ENCODE results near the gene RABGAP1L. TPM values are rescaled to one million over a fixed set of nuclear protein-coding genes. Genes with fewer than 3 reads are reported as not detected.
A peak's percentile ranks its signal among the peaks of the same experiment; 100 is the strongest.

RABGAP1L gene
- total and polyA plus RNA-seq, 7 experiments from 2014 or later = 38.4 to 97.4 (median 55.1) TPM

DNA sequence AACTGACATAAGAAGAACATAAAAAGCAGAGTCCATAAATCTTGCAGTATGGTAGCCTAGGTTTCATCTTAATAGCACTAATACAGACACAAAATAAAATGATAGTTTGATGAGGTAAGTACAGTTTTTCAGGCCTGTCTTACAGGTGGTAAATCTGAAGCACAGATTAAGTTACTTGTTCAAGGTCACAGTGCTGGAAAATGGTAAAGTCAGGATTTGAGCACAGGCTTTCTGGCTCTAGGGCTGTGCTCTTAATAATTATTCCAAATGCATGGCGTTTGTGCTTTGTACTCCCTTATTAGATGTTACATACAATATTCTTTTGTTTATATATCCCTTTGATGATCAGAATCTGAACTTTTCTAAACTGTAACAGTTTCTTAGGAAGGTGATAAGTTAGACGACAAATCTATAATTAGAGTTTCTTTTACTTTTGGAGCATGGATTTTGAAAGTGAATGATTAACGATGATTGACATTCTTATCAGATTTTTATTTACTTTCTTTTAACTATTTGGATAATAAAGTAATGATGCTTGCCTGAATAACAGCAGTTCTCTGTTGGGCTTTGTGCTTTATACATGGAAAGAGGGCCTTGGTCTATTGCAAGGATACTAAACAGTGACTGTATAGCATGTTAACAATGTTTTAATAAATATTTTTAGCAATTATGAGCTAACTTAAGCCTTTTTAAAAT lies 738.9 kb downstream of the RABGAP1L start:
- Histone ChIP-seq H3K4me3 (ENCODE audit: low read length) (no peak overlapping the region), H3K27me3 (ENCODE audit: control insufficient read depth in 2 of 2, insufficient read depth in 2 of 2, low read length in 2 of 2) (no peaks in the 10 kb centered on the region), H3K9me3 (ENCODE audit: control insufficient read depth in 2 of 3, low read length in 3 of 3) (no peaks in the 10 kb centered on the region), H3K36me3 (ENCODE audit: control insufficient read depth in 2 of 3, insufficient read depth in 3 of 3, low read length in 3 of 3) (no peaks in the 10 kb centered on the region), H3K4me1 (ENCODE audit: control insufficient read depth in 2 of 2, insufficient read depth in 2 of 2, low read length in 2 of 2) (no peaks in the 10 kb centered on the region), H3K27ac (ENCODE audit: low read depth, low read length) (no peak overlapping the region)
- no peak overlapping the region for H3K4me3 Mint-ChIP-seq
- POLR2A ChIA-PET = no interaction called here
- CTCF ChIA-PET = no interaction called here
- peaks cover 9 to 45% (median 41%) of the 10 kb centered on the region in 5 donors for H3K36me3 Mint-ChIP-seq
- ATAC-seq (no peak), DNase-seq (no peak)
- no peaks in the 10 kb centered on the region for H3K27me3 Mint-ChIP-seq
- H3K4me1 Mint-ChIP-seq = peaks cover 7 to 12% (median 9%) of the 10 kb centered on the region in 7 donors
- intact Hi-C loops (cut with micrococcal nuclease) = no loop called here
- no peak overlapping the region for H3K27ac Mint-ChIP-seq
- H3K9me3 Mint-ChIP-seq = peaks cover 0 to 21% (median 6%) of the 10 kb centered on the region in 11 donors

DNA sequence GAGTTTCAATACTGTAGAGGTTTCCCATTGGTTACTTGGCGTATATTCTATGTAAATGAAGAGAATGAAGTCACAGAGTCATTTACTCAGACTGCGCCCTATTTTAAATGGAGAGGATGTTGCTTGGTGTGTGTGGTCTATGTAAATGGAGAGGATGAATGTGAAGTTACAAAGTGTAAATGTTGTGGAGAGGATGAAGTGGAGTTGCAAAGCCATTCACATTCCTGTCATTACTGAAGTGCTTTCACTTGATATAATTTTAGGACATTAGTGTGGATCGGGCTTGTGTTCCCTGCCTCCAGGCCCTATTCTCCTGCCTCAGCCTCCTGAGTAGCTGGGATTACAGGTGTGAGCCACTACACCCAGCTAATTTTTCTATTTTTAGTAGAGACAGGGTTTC lies 741.0 kb downstream of the RABGAP1L start:
- Histone ChIP-seq H3K27me3 (ENCODE audit: control insufficient read depth in 2 of 2, insufficient read depth in 2 of 2, low read length in 2 of 2) (no peaks in the 10 kb centered on the region), H3K9me3 (ENCODE audit: control insufficient read depth in 2 of 3, low read length in 3 of 3) (no peaks in the 10 kb centered on the region), H3K4me3 (ENCODE audit: low read length) (no peak overlapping the region), H3K4me1 (ENCODE audit: control insufficient read depth in 2 of 2, insufficient read depth in 2 of 2, low read length in 2 of 2) (no peaks in the 10 kb centered on the region), H3K36me3 (ENCODE audit: control insufficient read depth in 2 of 3, insufficient read depth in 3 of 3, low read length in 3 of 3) (no peaks in the 10 kb centered on the region), H3K27ac (ENCODE audit: low read depth, low read length) (no peak overlapping the region)
- POLR2A ChIA-PET = interaction anchor here (1.4 kb wide), 1 partner anchor 85 kb away, joined by 3 read pairs; no protein-coding TSS in a partner anchor
- Mint-ChIP-seq H3K27ac (no peak overlapping the region), H3K36me3 (peaks cover 9 to 54% (median 45%) of the 10 kb centered on the region in 5 donors), H3K4me3 (no peak overlapping the region), H3K9me3 (peaks cover 0 to 27% (median 8%) of the 10 kb centered on the region in 11 donors), H3K27me3 (no peaks in the 10 kb centered on the region), H3K4me1 (peaks cover 0 to 7% (median 0%) of the 10 kb centered on the region in 7 donors)
- DNase-seq (no peak), ATAC-seq (no peak)
- CTCF ChIA-PET = interaction anchor here (0.6 to 1.4 kb wide), 2 partner anchors 21 to 83 kb away, joined by 3 to 4 read pairs; no protein-coding TSS in a partner anchor
- intact Hi-C loops (cut with micrococcal nuclease) = no loop called here

DNA sequence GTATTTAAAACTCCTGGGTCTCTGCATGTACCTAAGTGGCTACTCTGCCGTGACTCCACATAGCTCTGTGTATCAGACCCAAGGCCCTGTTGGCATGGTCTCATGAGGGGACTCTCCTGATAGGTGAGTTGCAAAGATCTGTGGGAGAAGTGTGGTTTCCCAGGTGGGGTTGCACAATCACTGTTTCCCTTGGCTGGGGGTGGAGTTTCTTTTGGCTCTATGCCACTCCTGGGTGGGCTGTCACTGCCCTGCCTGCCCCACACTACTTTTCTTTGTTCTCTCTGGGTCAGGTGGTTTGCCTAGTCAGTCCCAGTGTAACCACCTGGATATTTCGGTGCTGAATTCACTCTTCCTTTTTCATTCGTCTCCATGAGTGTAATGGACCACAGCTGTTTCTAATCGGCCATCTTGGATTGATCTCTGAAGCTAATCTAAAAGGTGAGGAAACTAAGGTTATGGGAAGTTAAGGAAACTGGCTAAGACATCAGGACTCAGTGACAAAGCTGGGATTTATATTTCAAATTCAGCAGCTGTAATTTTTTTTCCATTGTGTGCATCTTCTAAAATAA lies 743.3 kb downstream of the RABGAP1L start:
- Mint-ChIP-seq H3K9me3 (peaks cover 0 to 48% (median 13%) of the 10 kb centered on the region in 11 donors), H3K36me3 (peaks cover 9 to 57% (median 41%) of the 10 kb centered on the region in 5 donors), H3K27me3 (no peaks in the 10 kb centered on the region), H3K4me1 (peaks cover 0 to 5% (median 0%) of the 10 kb centered on the region in 7 donors), H3K4me3 (no peak overlapping the region), H3K27ac (no peak overlapping the region)
- H3K9me3 ChIP-seq (ENCODE audit: control insufficient read depth in 2 of 3, low read length in 3 of 3) = no peaks in the 10 kb centered on the region
- no peak for DNase-seq
- intact Hi-C loops (cut with micrococcal nuclease) = no loop called here
- H3K4me1 ChIP-seq (ENCODE audit: control insufficient read depth in 2 of 2, insufficient read depth in 2 of 2, low read length in 2 of 2) = no peaks in the 10 kb centered on the region
- no peak for ATAC-seq
- H3K36me3 ChIP-seq (ENCODE audit: control insufficient read depth in 2 of 3, insufficient read depth in 3 of 3, low read length in 3 of 3) = no peaks in the 10 kb centered on the region
- H3K4me3 ChIP-seq (ENCODE audit: low read length) = no peak overlapping the region
- POLR2A ChIA-PET = no interaction called here
- no peaks in the 10 kb centered on the region for H3K27me3 ChIP-seq (ENCODE audit: control insufficient read depth in 2 of 2, insufficient read depth in 2 of 2, low read length in 2 of 2)
- no peak overlapping the region for H3K27ac ChIP-seq (ENCODE audit: low read depth, low read length)
- CTCF ChIA-PET = no interaction called here

DNA sequence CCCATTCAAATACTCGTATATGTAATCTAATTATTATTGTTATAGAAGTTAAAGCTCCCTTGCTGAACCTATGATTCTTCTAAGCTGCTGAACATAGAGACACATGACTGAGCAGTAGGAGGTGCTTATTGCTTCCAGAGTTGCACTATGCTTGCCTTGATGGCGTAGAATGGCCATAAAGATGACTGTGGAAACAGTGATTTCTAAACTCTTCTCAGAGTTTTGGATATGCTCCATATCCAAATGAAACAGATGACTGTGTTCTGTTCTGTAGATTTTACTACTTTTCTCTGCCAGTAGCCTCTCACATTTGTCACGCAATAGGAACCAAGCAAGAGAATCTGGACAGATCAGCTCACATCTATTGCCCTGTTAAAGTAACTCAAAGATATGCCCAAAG lies 752.3 kb downstream of the RABGAP1L start:
- Histone ChIP-seq H3K9me3 (ENCODE audit: control insufficient read depth in 2 of 3, low read length in 3 of 3) (no peaks in the 10 kb centered on the region), H3K4me3 (ENCODE audit: low read length) (no peak overlapping the region), H3K27me3 (ENCODE audit: control insufficient read depth in 2 of 2, insufficient read depth in 2 of 2, low read length in 2 of 2) (no peaks in the 10 kb centered on the region), H3K27ac (ENCODE audit: low read depth, low read length) (no peak overlapping the region), H3K36me3 (ENCODE audit: control insufficient read depth in 2 of 3, insufficient read depth in 3 of 3, low read length in 3 of 3) (no peaks in the 10 kb centered on the region), H3K4me1 (ENCODE audit: control insufficient read depth in 2 of 2, insufficient read depth in 2 of 2, low read length in 2 of 2) (no peaks in the 10 kb centered on the region)
- DNase-seq (no peak), ATAC-seq (no peak)
- Mint-ChIP-seq H3K9me3 (peaks cover 0 to 17% (median 2%) of the 10 kb centered on the region in 11 donors), H3K36me3 (peaks cover 0 to 15% (median 4%) of the 10 kb centered on the region in 5 donors), H3K27me3 (no peaks in the 10 kb centered on the region), H3K4me1 (peaks cover 6 to 32% (median 19%) of the 10 kb centered on the region in 7 donors), H3K4me3 (no peak overlapping the region), H3K27ac (peak overlapping the region in 1 of 9 donors; percentile 67)
- ChIA-PET POLR2A (interaction anchor here (1.4 kb wide), 2 partner anchors 54 to 87 kb away, joined by 3 to 4 read pairs; no protein-coding TSS in a partner anchor), CTCF (interaction anchor here (1.1 kb wide), 1 partner anchor 11 kb away, joined by 3 read pairs; no protein-coding TSS in a partner anchor)
- intact Hi-C loops (cut with micrococcal nuclease) = no loop called here

DNA sequence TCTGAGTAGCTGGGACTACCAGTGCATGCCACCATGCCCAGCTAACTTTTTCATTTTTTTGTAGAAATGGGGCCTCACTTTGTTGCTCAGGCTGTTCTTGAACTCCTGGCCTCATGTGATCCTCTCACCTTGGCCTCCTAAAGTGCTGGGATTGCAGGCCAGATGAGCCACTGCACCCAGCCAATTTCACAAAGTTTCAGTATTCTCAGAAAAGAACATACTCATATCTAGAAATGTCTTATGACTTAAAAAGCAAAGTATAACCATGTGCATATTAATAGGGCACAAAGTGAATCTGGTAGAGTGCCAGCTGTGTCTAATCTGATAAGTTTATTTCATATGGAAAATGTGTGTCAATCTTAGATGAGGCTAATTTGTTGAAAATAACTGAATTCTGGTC lies 752.9 kb downstream of the RABGAP1L start:
- no peak for DNase-seq
- CTCF ChIA-PET = interaction anchor here (0.6 kb wide), 1 partner anchor 57 kb away, joined by 3 read pairs; no protein-coding TSS in a partner anchor
- H3K4me1 Mint-ChIP-seq = peaks cover 6 to 36% (median 19%) of the 10 kb centered on the region in 7 donors

DNA sequence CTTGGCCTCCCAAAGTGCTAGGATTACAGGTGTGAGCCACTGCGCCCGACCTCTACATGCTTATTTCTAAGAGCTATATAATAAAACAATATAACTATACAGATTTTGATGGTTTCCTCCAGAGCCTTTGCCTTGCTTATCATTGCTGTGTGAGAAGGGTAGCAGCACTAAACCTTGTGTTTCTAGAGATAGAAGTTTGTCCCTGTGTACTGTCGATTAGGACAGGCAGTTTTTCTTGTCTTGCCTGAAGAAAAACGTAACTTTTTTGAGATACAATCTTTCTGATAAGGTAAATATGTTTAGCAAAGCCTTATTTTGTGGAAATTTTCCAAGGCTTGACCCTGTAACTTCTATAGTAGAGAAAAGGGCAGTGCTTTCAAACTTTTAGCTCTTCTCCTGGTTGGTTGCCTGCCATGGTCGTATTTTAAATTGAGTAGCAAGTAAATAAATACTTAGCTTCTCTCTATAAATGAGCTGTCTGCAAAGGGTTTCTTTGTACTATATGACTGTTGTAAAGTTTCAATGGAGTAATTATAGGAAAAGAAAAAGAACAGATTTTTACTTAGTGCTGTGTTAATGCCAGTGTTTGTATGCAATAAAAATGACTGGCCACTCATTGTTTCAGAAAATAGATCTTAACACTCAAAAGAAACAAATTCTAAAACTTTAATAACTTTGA lies 754.0 kb downstream of the RABGAP1L start:
- Histone ChIP-seq H3K27ac (ENCODE audit: low read depth, low read length) (no peak overlapping the region), H3K4me1 (ENCODE audit: control insufficient read depth in 2 of 2, insufficient read depth in 2 of 2, low read length in 2 of 2) (no peaks in the 10 kb centered on the region), H3K4me3 (ENCODE audit: low read length) (no peak overlapping the region), H3K27me3 (ENCODE audit: control insufficient read depth in 2 of 2, insufficient read depth in 2 of 2, low read length in 2 of 2) (no peaks in the 10 kb centered on the region), H3K9me3 (ENCODE audit: control insufficient read depth in 2 of 3, low read length in 3 of 3) (no peaks in the 10 kb centered on the region), H3K36me3 (ENCODE audit: control insufficient read depth in 2 of 3, insufficient read depth in 3 of 3, low read length in 3 of 3) (no peaks in the 10 kb centered on the region)
- peaks cover 0 to 3% (median 0%) of the 10 kb centered on the region in 11 donors for H3K9me3 Mint-ChIP-seq
- no peak overlapping the region for H3K4me3 Mint-ChIP-seq
- CTCF ChIA-PET = no interaction called here
- H3K36me3 Mint-ChIP-seq = peaks cover 0 to 7% (median 0%) of the 10 kb centered on the region in 5 donors
- POLR2A ChIA-PET = interaction anchor here (1.4 kb wide), 1 partner anchor 85 kb away, joined by 4 read pairs; no protein-coding TSS in a partner anchor
- intact Hi-C loops (cut with micrococcal nuclease) = no loop called here
- DNase-seq (no peak), ATAC-seq (no peak)
- H3K27ac Mint-ChIP-seq = peak overlapping the region in 2 of 9 donors; percentile 16 to 67
- no peaks in the 10 kb centered on the region for H3K27me3 Mint-ChIP-seq
- peaks cover 6 to 36% (median 16%) of the 10 kb centered on the region in 7 donors for H3K4me1 Mint-ChIP-seq

More for the DNA sequence above, 752.9 kb downstream of the RABGAP1L start:
- peaks cover 0 to 12% (median 0%) of the 10 kb centered on the region in 5 donors for H3K36me3 Mint-ChIP-seq
- no peak for ATAC-seq
- H3K4me3 ChIP-seq (ENCODE audit: low read length) = no peak overlapping the region
- H3K27me3 Mint-ChIP-seq = no peaks in the 10 kb centered on the region
- peak overlapping the region; percentile 7 for H3K27ac ChIP-seq (ENCODE audit: low read depth, low read length)
- no peaks in the 10 kb centered on the region for H3K36me3 ChIP-seq (ENCODE audit: control insufficient read depth in 2 of 3, insufficient read depth in 3 of 3, low read length in 3 of 3)
- no peaks in the 10 kb centered on the region for H3K27me3 ChIP-seq (ENCODE audit: control insufficient read depth in 2 of 2, insufficient read depth in 2 of 2, low read length in 2 of 2)
- H3K27ac Mint-ChIP-seq = peak overlapping the region in 3 of 9 donors; percentile 67 to 74 (median 71)
- H3K9me3 Mint-ChIP-seq = peaks cover 0 to 10% (median 0%) of the 10 kb centered on the region in 11 donors
- no peaks in the 10 kb centered on the region for H3K4me1 ChIP-seq (ENCODE audit: control insufficient read depth in 2 of 2, insufficient read depth in 2 of 2, low read length in 2 of 2)
- POLR2A ChIA-PET = interaction anchor here (1.4 kb wide), 2 partner anchors 53 to 87 kb away, joined by 3 to 4 read pairs; no protein-coding TSS in a partner anchor
- no peak overlapping the region for H3K4me3 Mint-ChIP-seq
- intact Hi-C loops (cut with micrococcal nuclease) = no loop called here
- H3K9me3 ChIP-seq (ENCODE audit: control insufficient read depth in 2 of 3, low read length in 3 of 3) = no peaks in the 10 kb centered on the region

Measured in naive thymus-derived CD4-positive, alpha-beta T cell (primary cell).